ENCODE data around the gene CTBP1.

GRCh38 chr4:1219566-1219950 lies 29.4 kb downstream of the CTBP1 start:
- no peak for TF ChIP-seq TAF1 (IDR thresholded peaks at IDR 0.05; ENCODE audit: borderline replicate concordance, low read depth, low read length)
- TF ChIP-seq POLR2A (IDR thresholded peaks at IDR 0.05; ENCODE audit: low read depth, low read length): no peak

All from GM12892 (cell line).